Measurements from ENCODE around the gene SLC4A9.

Gene SLC4A9

GRCh38 chr5:140367256-140368013 lies 7.4 kb downstream of the SLC4A9 start:
- DNase-seq, result no peak
- Histone ChIP-seq H3K27ac (no peak overlapping the region), H3K27me3 (replicated peaks) (no peaks in the 10 kb centered on the region), H3K36me3 (replicated peaks) (no peaks in the 10 kb centered on the region), H3K4me3 (ENCODE audit: low read depth, low read length) (no peak overlapping the region)
- TF ChIP-seq, protein P1, sequence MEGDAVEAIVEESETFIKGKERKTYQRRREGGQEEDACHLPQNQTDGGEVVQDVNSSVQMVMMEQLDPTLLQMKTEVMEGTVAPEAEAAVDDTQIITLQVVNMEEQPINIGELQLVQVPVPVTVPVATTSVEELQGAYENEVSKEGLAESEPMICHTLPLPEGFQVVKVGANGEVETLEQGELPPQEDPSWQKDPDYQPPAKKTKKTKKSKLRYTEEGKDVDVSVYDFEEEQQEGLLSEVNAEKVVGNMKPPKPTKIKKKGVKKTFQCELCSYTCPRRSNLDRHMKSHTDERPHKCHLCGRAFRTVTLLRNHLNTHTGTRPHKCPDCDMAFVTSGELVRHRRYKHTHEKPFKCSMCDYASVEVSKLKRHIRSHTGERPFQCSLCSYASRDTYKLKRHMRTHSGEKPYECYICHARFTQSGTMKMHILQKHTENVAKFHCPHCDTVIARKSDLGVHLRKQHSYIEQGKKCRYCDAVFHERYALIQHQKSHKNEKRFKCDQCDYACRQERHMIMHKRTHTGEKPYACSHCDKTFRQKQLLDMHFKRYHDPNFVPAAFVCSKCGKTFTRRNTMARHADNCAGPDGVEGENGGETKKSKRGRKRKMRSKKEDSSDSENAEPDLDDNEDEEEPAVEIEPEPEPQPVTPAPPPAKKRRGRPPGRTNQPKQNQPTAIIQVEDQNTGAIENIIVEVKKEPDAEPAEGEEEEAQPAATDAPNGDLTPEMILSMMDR (IDR thresholded peaks at IDR 0.05; ENCODE audit: low read depth, low read length, missing control alignments), result no peak
- in situ Hi-C loops (cut with HindIII; ENCODE audit: low pct_ligation_motif_present, low sequenced_read_pairs), result no loop called here

GRCh38 chr5:140371356-140372151 lies 11.6 kb downstream of the SLC4A9 start:
- no peak for DNase-seq
- H3K27ac ChIP-seq, result no peak overlapping the region
- in situ Hi-C loops (cut with HindIII; ENCODE audit: low pct_ligation_motif_present, low sequenced_read_pairs), result no loop called here
- TF ChIP-seq, protein P1 (IDR thresholded peaks at IDR 0.05; ENCODE audit: low read depth, low read length, missing control alignments), result no peak
- no peak overlapping the region for H3K4me3 ChIP-seq (ENCODE audit: low read depth, low read length)
- no peaks in the 10 kb centered on the region for H3K27me3 ChIP-seq (replicated peaks)
- no peaks in the 10 kb centered on the region for H3K36me3 ChIP-seq (replicated peaks)

GRCh38 chr5:140372971-140373487 lies 13.0 kb downstream of the SLC4A9 start:
- in situ Hi-C loops (cut with HindIII; ENCODE audit: low pct_ligation_motif_present, low sequenced_read_pairs), result no loop called here
- Histone ChIP-seq H3K4me3 (ENCODE audit: low read depth, low read length) (no peak overlapping the region), H3K36me3 (replicated peaks) (no peaks in the 10 kb centered on the region), H3K27ac (no peak overlapping the region), H3K27me3 (replicated peaks) (no peaks in the 10 kb centered on the region)
- TF ChIP-seq, protein P1 (IDR thresholded peaks at IDR 0.05; ENCODE audit: low read depth, low read length, missing control alignments), result peak; percentile 91
- DNase-seq, result peak; percentile 58

DNA sequence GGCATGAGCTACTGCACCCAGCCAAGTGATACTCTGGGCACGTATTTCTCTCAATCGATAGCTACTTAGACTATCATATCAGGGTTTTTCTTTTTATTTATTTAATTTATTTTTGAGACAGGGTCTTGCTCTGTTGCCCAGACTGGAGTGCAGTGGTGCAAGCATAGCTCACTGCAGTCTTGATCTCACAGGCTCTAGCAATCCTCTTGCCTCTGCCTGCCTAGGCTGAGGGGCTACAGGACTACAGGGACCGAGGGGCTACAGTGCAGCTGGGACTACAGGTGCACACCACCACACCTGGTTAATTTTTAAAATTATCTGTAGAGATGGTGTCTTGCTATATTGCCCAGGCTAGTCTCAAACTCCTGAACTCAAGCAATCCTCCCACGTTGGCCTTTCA lies 21.4 kb downstream of the SLC4A9 start:
- no peaks in the 10 kb centered on the region for H3K27me3 ChIP-seq (replicated peaks)
- DNase-seq, result no peak
- no peaks in the 10 kb centered on the region for H3K36me3 ChIP-seq (replicated peaks)
- TF ChIP-seq, protein P1 (IDR thresholded peaks at IDR 0.05; ENCODE audit: low read depth, low read length, missing control alignments), result no peak
- no peak overlapping the region for H3K4me3 ChIP-seq (ENCODE audit: low read depth, low read length)
- H3K27ac ChIP-seq, result no peak overlapping the region
- in situ Hi-C loops (cut with HindIII; ENCODE audit: low pct_ligation_motif_present, low sequenced_read_pairs), result no loop called here

- Histone ChIP-seq H3K27me3 (replicated peaks) (no peaks in the 10 kb centered on the region), H3K36me3 (replicated peaks) (no peaks in the 10 kb centered on the region), H3K27ac (no peak overlapping the region), H3K4me3 (ENCODE audit: low read depth, low read length) (no peak overlapping the region)
- in situ Hi-C loops (cut with HindIII; ENCODE audit: low pct_ligation_motif_present, low sequenced_read_pairs), result no loop called here
- DNase-seq, result no peak
- TF ChIP-seq, protein P1 (IDR thresholded peaks at IDR 0.05; ENCODE audit: low read depth, low read length, missing control alignments), result no peak
Observed at GRCh38 chr5:140381972-140382371, 22.0 kb downstream of the SLC4A9 start.
